GM23338 (cell line): ENCODE measurements around the gene ORAI1.

ENCODE experiments used
- CTCF ChIP-seq, 2 experiments: fragments of 200-600 bp in 1 of 2; sonication (generic) in 1 of 2; conservative IDR thresholded peaks; 2 replicates each; pipeline versions ENCODE4 v1.5.1 to v1.6.1; 2016 to 2017; ENCODE audit warnings: antibody characterized with exemption in 2 of 2, low read depth in 2 of 2, mild to moderate bottlenecking in 2 of 2, moderate library complexity in 1 of 2
- EZH2 ChIP-seq: fragments of 200-600 bp; sonication (generic); IDR thresholded peaks from one replicate; pipeline ENCODE4 v1.8.0; 2017; ENCODE audit warnings: antibody characterized with exemption, mild to moderate bottlenecking, low read depth; ENCODE audit not compliant: unreplicated experiment
- JUNB ChIP-seq: IDR thresholded peaks from one replicate; pipeline ENCODE4 v1.6.1; 2016; ENCODE audit warnings: antibody characterized with exemption; ENCODE audit not compliant: unreplicated experiment
- POLR2AphosphoS5 ChIP-seq: IDR thresholded peaks from 2 replicates; pipeline ENCODE4 v1.6.1; 2016; ENCODE audit warnings: antibody characterized with exemption, low read depth
- ZNF114 ChIP-seq: fragments of 250-450 bp; sonication (Bioruptor Pico); IDR thresholded peaks from 2 replicates; pipeline ENCODE4 v1.5.0; 2020; ENCODE audit warnings: mild to moderate bottlenecking, moderate library complexity
- TF ChIP-seq, protein P1 (sequence below): IDR thresholded peaks from one replicate; pipeline ENCODE4 v1.6.1; 2018; ENCODE audit warnings: antibody characterized with exemption; ENCODE audit not compliant: unreplicated experiment

DNA sequence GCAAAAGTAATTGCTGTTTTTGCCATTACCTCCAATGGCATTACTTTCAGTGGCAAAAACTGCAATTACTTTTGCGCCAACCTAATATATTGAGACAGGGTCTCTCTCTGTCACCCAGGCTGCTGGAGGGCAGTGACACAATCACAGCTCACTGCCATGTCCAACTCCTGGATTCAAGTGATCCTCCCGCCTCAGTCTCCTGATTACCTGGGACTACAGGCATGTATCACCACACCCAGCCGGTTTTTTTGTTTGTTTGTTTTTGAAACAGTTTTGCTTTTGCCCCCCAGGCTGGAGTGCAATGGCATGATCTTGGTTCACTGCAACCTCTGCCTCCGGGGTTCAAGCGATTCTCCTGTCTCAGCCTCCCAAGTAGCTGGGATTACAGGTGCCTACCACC, 29.8 kb upstream of the ORAI1 start:
- TF ChIP-seq CTCF (conservative IDR thresholded peaks at IDR 0.05; ENCODE audit: low read depth in 2 of 2) (no peak), EZH2 (no peak), JUNB (no peak), ZNF114 (CRISPR knock-in tag) (no peak), POLR2AphosphoS5 (no peak)
- TF ChIP-seq, protein P1, sequence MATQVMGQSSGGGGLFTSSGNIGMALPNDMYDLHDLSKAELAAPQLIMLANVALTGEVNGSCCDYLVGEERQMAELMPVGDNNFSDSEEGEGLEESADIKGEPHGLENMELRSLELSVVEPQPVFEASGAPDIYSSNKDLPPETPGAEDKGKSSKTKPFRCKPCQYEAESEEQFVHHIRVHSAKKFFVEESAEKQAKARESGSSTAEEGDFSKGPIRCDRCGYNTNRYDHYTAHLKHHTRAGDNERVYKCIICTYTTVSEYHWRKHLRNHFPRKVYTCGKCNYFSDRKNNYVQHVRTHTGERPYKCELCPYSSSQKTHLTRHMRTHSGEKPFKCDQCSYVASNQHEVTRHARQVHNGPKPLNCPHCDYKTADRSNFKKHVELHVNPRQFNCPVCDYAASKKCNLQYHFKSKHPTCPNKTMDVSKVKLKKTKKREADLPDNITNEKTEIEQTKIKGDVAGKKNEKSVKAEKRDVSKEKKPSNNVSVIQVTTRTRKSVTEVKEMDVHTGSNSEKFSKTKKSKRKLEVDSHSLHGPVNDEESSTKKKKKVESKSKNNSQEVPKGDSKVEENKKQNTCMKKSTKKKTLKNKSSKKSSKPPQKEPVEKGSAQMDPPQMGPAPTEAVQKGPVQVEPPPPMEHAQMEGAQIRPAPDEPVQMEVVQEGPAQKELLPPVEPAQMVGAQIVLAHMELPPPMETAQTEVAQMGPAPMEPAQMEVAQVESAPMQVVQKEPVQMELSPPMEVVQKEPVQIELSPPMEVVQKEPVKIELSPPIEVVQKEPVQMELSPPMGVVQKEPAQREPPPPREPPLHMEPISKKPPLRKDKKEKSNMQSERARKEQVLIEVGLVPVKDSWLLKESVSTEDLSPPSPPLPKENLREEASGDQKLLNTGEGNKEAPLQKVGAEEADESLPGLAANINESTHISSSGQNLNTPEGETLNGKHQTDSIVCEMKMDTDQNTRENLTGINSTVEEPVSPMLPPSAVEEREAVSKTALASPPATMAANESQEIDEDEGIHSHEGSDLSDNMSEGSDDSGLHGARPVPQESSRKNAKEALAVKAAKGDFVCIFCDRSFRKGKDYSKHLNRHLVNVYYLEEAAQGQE = no peak
